Prostate gland (tissue), 2 donors: Measurements from ENCODE around the gene FLRT3. TPM values are rescaled to one million over a fixed set of nuclear protein-coding genes. Genes with fewer than 3 reads are reported as not detected.

ENCODE experiments used
- DNase-seq: peaks from one replicate; pipeline ENCODE4 v3.0.0-alpha.2; 2019; ENCODE audit warnings: low spot score
- H3K27ac ChIP-seq, 2 donors: fragments of 200-600 bp; sonication (generic); 2 replicates each; pipeline ENCODE4 v1.5.1; 2017 to 2019
- H3K27me3 ChIP-seq: fragments of 200-600 bp; sonication (generic); replicated peaks from 2 replicates; pipeline ENCODE4 v1.5.1; 2019; ENCODE audit not compliant: insufficient read depth
- H3K36me3 ChIP-seq, 2 donors: fragments of 200-600 bp; sonication (generic); 1 replicate in 1 of 2; 2 replicates in 1 of 2; pipeline versions ENCODE4 v1.5.1 to v1.8.1; 2017 to 2019
- H3K4me1 ChIP-seq: fragments of 200-600 bp; sonication (generic); replicated peaks from 2 replicates; pipeline ENCODE4 v1.5.1; 2019
- H3K4me3 ChIP-seq, 2 donors: fragments of 200-600 bp; sonication (generic); 2 replicates each; pipeline ENCODE4 v1.5.1; 2017 to 2019
- H3K9me3 ChIP-seq: fragments of 200-600 bp; sonication (generic); 2 replicates; pipeline ENCODE4 v1.5.1; 2017
- CTCF ChIP-seq, 4 experiments: fragments of 200-600 bp in 2 of 4; fragments of 450-650 bp in 2 of 4; sonication (generic) in 2 of 4; IDR thresholded peaks; 1 replicate in 3 of 4; 2 replicates in 1 of 4; pipeline ENCODE4 v1.5.1; 2016 to 2019; ENCODE audit warnings: antibody characterized with exemption in 4 of 4, mild to moderate bottlenecking in 2 of 4, moderate library complexity in 2 of 4
- POLR2A ChIP-seq: fragments of 450-650 bp; IDR thresholded peaks from one replicate; pipeline ENCODE4 v1.6.1; 2016; ENCODE audit warnings: antibody characterized with exemption, mild to moderate bottlenecking
- POLR2AphosphoS5 ChIP-seq: sonication (generic); formaldehyde crosslinking; IDR thresholded peaks from one replicate; pipeline ENCODE4 v1.6.1; 2017; ENCODE audit warnings: antibody characterized with exemption
- WGBS: methylation state at CpG from one replicate; pipeline ENCODE4 v1.1.5; 2018; 5-methylcytosine and 5-hydroxymethylcytosine counted together
- intact Hi-C: fragments of 100-400 bp; cut with DNase I; formaldehyde crosslinking; loops from one replicate; pipeline ENCODE4 v1.14.2; 2022
- small RNA-seq, 2 donors: library from RNA; depleted of rRNA; stranded (forward); fragments of <200 nt; gene quantifications; one replicate each; pipeline ENCODE3, GENCODE V24; 2016
- total RNA-seq, 2 donors: library from RNA; depleted of rRNA; stranded (reverse); fragments of >200 nt; gene quantifications; one replicate each; pipeline ENCODE4 v1.1.0, GENCODE V29; 2016

The FLRT3 gene
- total RNA-seq, 2 donors from 2014 or later: 22.2 to 43.0 TPM

GRCh38 chr20:14288341-14289330 is 48.8 kb downstream of the FLRT3 start:
- no peak for DNase-seq
- H3K4me3 ChIP-seq: no peak overlapping the region
- H3K27ac ChIP-seq: no peak overlapping the region
- no peaks in the 10 kb centered on the region for H3K27me3 ChIP-seq
- H3K4me1 ChIP-seq: no peaks in the 10 kb centered on the region
- intact Hi-C loops: no loop called here
- H3K9me3 ChIP-seq: no peaks in the 10 kb centered on the region
- no peak for TF ChIP-seq CTCF (IDR thresholded peaks at IDR 0.05)
- no peak for TF ChIP-seq POLR2AphosphoS5
- no peak for TF ChIP-seq POLR2A
- H3K36me3 ChIP-seq: no peaks in the 10 kb centered on the region
- WGBS: 89% methylated on average over 3 of the region's 3 CpGs

- intact Hi-C loops: no loop called here
Observed at GRCh38 chr20:14284443-14284842, 53.0 kb downstream of the FLRT3 start.

GRCh38 chr20:14282140-14282539 is 55.3 kb downstream of the FLRT3 start:
- intact Hi-C loops: no loop called here
- 86% methylated on average over 4 of the region's 4 CpGs for WGBS
- Histone ChIP-seq H3K27ac (no peak overlapping the region), H3K36me3 (no peaks in the 10 kb centered on the region), H3K9me3 (no peaks in the 10 kb centered on the region), H3K4me1 (no peaks in the 10 kb centered on the region), H3K27me3 (no peaks in the 10 kb centered on the region), H3K4me3 (no peak overlapping the region)
- no peak for DNase-seq
- no peak for TF ChIP-seq POLR2A
- no peak for TF ChIP-seq POLR2AphosphoS5
- TF ChIP-seq CTCF (IDR thresholded peaks at IDR 0.05): no peak

More at GRCh38 chr20:14284443-14284842, 53.0 kb downstream of the FLRT3 start:
- WGBS: 76% methylated on average over 1 of the region's 1 CpG
- H3K4me3 ChIP-seq: no peak overlapping the region
- no peaks in the 10 kb centered on the region for H3K9me3 ChIP-seq
- no peaks in the 10 kb centered on the region for H3K36me3 ChIP-seq
- H3K4me1 ChIP-seq: no peaks in the 10 kb centered on the region
- TF ChIP-seq POLR2A (no peak), CTCF (IDR thresholded peaks at IDR 0.05) (no peak), POLR2AphosphoS5 (no peak)
- DNase-seq: no peak
- no peaks in the 10 kb centered on the region for H3K27me3 ChIP-seq
- H3K27ac ChIP-seq: no peak overlapping the region

Small RNA genes within 50 kb of the gene (small RNA-seq; reads per million reads assigned to genes)
- 0 reads per million in 2 donors for gene RNU6-228P
